ENCODE measurements around the gene STARD10. TPM values are rescaled to one million over a fixed set of nuclear protein-coding genes. Genes with fewer than 3 reads are reported as not detected.

Gene STARD10
- total RNA-seq, 2 donors from 2014 or later: 122 to 209 TPM

GRCh38 chr11:72730243-72730642 is 63.6 kb downstream of the STARD10 start:
- intact Hi-C loops (cut with DNase I): no loop called here

GRCh38 chr11:72727521-72727920 is 66.3 kb downstream of the STARD10 start:
- Histone ChIP-seq H3K27ac (no peak overlapping the region), H3K4me3 (no peak overlapping the region), H3K4me1 (peaks cover 13% of the 10 kb centered on the region), H3K27me3 (no peaks in the 10 kb centered on the region), H3K36me3 (replicated peaks in 1 of 2; ENCODE audit: insufficient read depth in 1 of 2, low read depth in 2 of 2) (no peaks in the 10 kb centered on the region), H3K9me3 (no peaks in the 10 kb centered on the region)
- ATAC-seq (no peak), DNase-seq (no peak)
- intact Hi-C loops (cut with DNase I): loop anchor here (5.0 kb wide), 1 partner anchor 60 kb away; no protein-coding TSS in a partner anchor
- WGBS, 2 donors: 58% methylated on average over 4 of the region's 4 CpGs; no CpG with 5 or more reads in 1 of the 2 donors
- no peak for TF ChIP-seq POLR2A (IDR thresholded peaks at IDR 0.05)
- TF ChIP-seq CTCF (IDR thresholded peaks at IDR 0.05): no peak

More at GRCh38 chr11:72730243-72730642, 63.6 kb downstream of the STARD10 start:
- TF ChIP-seq CTCF (IDR thresholded peaks at IDR 0.05) (no peak), POLR2A (IDR thresholded peaks at IDR 0.05) (no peak)
- DNase-seq: no peak
- no peak overlapping the region for H3K27ac ChIP-seq
- H3K4me3 ChIP-seq: no peak overlapping the region
- H3K36me3 ChIP-seq (replicated peaks in 1 of 2; ENCODE audit: insufficient read depth in 1 of 2, low read depth in 2 of 2): no peaks in the 10 kb centered on the region
- H3K27me3 ChIP-seq: no peaks in the 10 kb centered on the region
- no peaks in the 10 kb centered on the region for H3K9me3 ChIP-seq
- 85 to 87% methylated on average over 4 to 5 of the region's 5 CpGs for WGBS, 2 donors
- no peak for ATAC-seq
- peaks cover 3% of the 10 kb centered on the region for H3K4me1 ChIP-seq

DNA sequence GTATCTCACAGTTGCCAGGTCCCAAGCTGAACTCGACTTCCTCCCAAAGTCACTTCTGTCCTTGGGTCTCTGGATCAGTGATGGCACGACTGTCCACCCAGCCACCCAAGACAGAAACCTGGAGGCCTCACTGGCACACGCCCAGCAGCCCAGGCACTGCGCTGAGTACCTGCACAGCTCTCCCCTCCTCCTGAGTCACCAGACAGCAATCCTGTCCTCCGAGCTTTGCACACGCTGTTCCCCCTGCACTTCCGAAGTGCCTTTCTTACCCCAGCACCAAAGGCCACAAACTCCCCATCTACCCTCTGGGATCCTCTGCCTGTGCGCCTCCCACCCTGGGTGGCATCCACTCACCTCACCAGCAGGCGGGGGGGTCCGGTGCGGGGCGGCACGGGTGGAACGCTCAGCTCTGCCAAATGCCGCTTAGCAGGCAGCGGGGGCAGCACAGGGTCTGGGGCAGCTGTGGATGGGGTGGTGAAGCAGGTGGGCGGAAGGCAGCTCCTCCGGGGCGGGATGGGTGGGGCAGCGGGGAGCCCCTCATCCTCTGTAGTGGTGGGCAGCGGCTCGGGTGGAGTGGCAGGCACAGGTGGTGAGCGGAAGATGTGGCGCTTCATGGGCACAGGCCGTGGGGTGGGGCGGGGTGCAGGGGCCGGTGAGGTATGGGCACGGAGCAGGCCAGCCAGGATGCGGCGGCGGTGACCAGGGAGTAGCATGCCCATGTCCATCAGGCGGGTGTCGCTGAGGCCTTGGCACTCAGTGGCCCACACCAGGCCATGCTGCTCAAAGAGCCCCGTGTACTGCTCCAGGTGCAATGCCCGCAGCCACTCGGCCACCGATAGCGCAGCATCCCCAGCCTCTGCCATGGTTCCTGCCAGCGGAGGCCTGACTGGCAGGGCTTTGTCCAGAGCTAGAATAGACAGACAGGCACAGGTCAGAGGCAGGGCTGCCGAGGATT is 67.3 kb downstream of the STARD10 start:
- Histone ChIP-seq H3K27me3 (no peaks in the 10 kb centered on the region), H3K9me3 (no peaks in the 10 kb centered on the region), H3K36me3 (replicated peaks in 1 of 2; ENCODE audit: insufficient read depth in 1 of 2, low read depth in 2 of 2) (no peaks in the 10 kb centered on the region), H3K27ac (no peak overlapping the region), H3K4me3 (no peak overlapping the region), H3K4me1 (peaks cover 19% of the 10 kb centered on the region)
- ATAC-seq: no peak
- intact Hi-C loops (cut with DNase I): loop anchor here (5.0 kb wide), 1 partner anchor 61 kb away; no protein-coding TSS in a partner anchor
- DNase-seq: no peak
- no peak for TF ChIP-seq POLR2A (IDR thresholded peaks at IDR 0.05)
- no peak for TF ChIP-seq CTCF (IDR thresholded peaks at IDR 0.05)
- 85 to 86% methylated on average over 13 to 40 of the region's 40 CpGs for WGBS, 2 donors

- 67 to 78% methylated on average over 4 of the region's 4 CpGs for WGBS, 2 donors
- ATAC-seq: no peak
- TF ChIP-seq POLR2A (IDR thresholded peaks at IDR 0.05): no peak
- no peak for TF ChIP-seq CTCF (IDR thresholded peaks at IDR 0.05)
- intact Hi-C loops (cut with DNase I): loop anchor here (5.0 kb wide), 1 partner anchor 62 kb away; no protein-coding TSS in a partner anchor
- no peaks in the 10 kb centered on the region for H3K36me3 ChIP-seq (replicated peaks in 1 of 2; ENCODE audit: insufficient read depth in 1 of 2, low read depth in 2 of 2)
- no peak for DNase-seq
- no peak overlapping the region for H3K4me3 ChIP-seq
- no peaks in the 10 kb centered on the region for H3K27me3 ChIP-seq
- peaks cover 28% of the 10 kb centered on the region for H3K4me1 ChIP-seq
- H3K27ac ChIP-seq: peak overlapping the region in 1 of 4 donors; percentile 31
- H3K9me3 ChIP-seq: no peaks in the 10 kb centered on the region
Observed at GRCh38 chr11:72725724-72726028, 68.2 kb downstream of the STARD10 start.
